GM12878 (cell line): ENCODE data around the gene OR10A3. TPM values are rescaled to one million over a fixed set of nuclear protein-coding genes. Genes with fewer than 3 reads are reported as not detected.

Experiments
- ATAC-seq: fragments of 200-7000 bp; cut with Tn5 transposase; 3 replicates; pipeline ENCODE4 v1.9.1; 2020; ENCODE audit warnings: mild to moderate bottlenecking, moderate library complexity
- BruUV-seq: library from RNA; stranded (reverse); fragments of 400-500 nt; replicated peaks from 2 replicates; lab custom pipeline; 2021; lab: Mats Ljungman, UMichigan
- CTCF ChIA-PET: fragments of 300-600 bp; sonication (Branson Sonifier 250); formaldehyde crosslinking; extraction: SDS; loops from one replicate; lab custom pipeline; 2021; ENCODE audit warnings: inconsistent platforms; lab: Yijun Ruan, JAX
- POLR2A ChIA-PET: fragments of 350-600 bp; formaldehyde crosslinking; extraction: SDS; loops from one replicate; lab custom pipeline; 2021; ENCODE audit warnings: inconsistent platforms; lab: Charles Lee
- RAD21 ChIA-PET: fragments of 300-600 bp; sonication (Branson Sonifier 250); formaldehyde crosslinking; loops from one replicate; lab custom pipeline; 2023; ENCODE audit warnings: antibody characterized with exemption; ENCODE audit not compliant: unreplicated experiment; lab: Charles Lee
- SMC1A ChIA-PET: fragments of 300-600 bp; sonication (Branson Sonifier 250); formaldehyde crosslinking; loops from one replicate; lab custom pipeline; 2023; ENCODE audit not compliant: unreplicated experiment, uncharacterized antibody; lab: Charles Lee
- DNase-seq: peaks from one replicate; pipeline ENCODE4 v3.0.0-alpha.2; 2011; ENCODE audit warnings: low read depth, low spot score
- FAIRE-seq: peaks from 3 replicates; lab custom pipeline; 2011; peaks lifted over from hg19 to GRCh38; lab: Jason Lieb, UNC
- H2AFZ ChIP-seq: 2 replicates; pipeline ENCODE4 v1.6.0; 2011; ENCODE audit warnings: low read depth, low read length, control low read depth; ENCODE audit not compliant: control insufficient read depth
- H3K27ac ChIP-seq: 2 replicates; pipeline ENCODE4 v1.5.1; 2011; ENCODE audit warnings: control low read depth; ENCODE audit not compliant: control insufficient read depth, insufficient read depth
- H3K27me3 ChIP-seq, 2 experiments: replicated peaks in 1 of 2; 2 replicates each; pipeline versions ENCODE4 v1.6.0 to v1.6.1; 2011; ENCODE audit warnings: low read length in 1 of 2; ENCODE audit not compliant: control insufficient read depth in 2 of 2, insufficient read depth in 2 of 2
- H3K36me3 ChIP-seq, 2 experiments: 2 replicates each; pipeline ENCODE4 v1.5.1; 2011; ENCODE audit warnings: low read length in 1 of 2; ENCODE audit not compliant: control insufficient read depth in 2 of 2, insufficient read depth in 2 of 2
- H3K4me1 ChIP-seq: 2 replicates; pipeline ENCODE4 v1.6.1; 2011; ENCODE audit warnings: mild to moderate bottlenecking, low read length, moderate library complexity, mixed read lengths; ENCODE audit not compliant: control insufficient read depth, insufficient read depth
- H3K4me2 ChIP-seq: 2 replicates; pipeline ENCODE4 v1.6.0; 2011; ENCODE audit warnings: control low read depth; ENCODE audit not compliant: control insufficient read depth, insufficient read depth
- H3K4me3 ChIP-seq: fragments of 200-600 bp; sonication (generic); 2 replicates; pipeline ENCODE4 v1.5.1; 2016
- H3K79me2 ChIP-seq: 2 replicates; pipeline ENCODE4 v1.6.0; 2011; ENCODE audit warnings: low read length; ENCODE audit not compliant: control insufficient read depth, insufficient read depth
- H3K9ac ChIP-seq: 2 replicates; pipeline ENCODE4 v1.8.0; 2011; ENCODE audit warnings: low read length, control low read depth, mixed read lengths; ENCODE audit not compliant: control insufficient read depth, insufficient read depth
- H3K9me3 ChIP-seq: replicated peaks from 3 replicates; pipeline ENCODE4 v1.5.1; 2011; ENCODE audit warnings: mild to moderate bottlenecking, low read length; ENCODE audit not compliant: control insufficient read depth, insufficient read depth
- H4K20me1 ChIP-seq: 2 replicates; pipeline ENCODE4 v1.6.0; 2011; ENCODE audit not compliant: control insufficient read depth, insufficient read depth
- BCL11A ChIP-seq: IDR thresholded peaks from 2 replicates; pipeline ENCODE4 v1.6.1; 2011; ENCODE audit warnings: low read depth, low read length
- CHD2 ChIP-seq: IDR thresholded peaks from 2 replicates; pipeline ENCODE4 v1.6.1; 2011; ENCODE audit warnings: low read depth, low read length, improper control_type of control experiment, borderline replicate concordance
- CHD4 ChIP-seq: fragments of 200-600 bp; sonication (generic); IDR thresholded peaks from 2 replicates; pipeline ENCODE4 v1.6.1; 2016; ENCODE audit warnings: mild to moderate bottlenecking
- E2F8 ChIP-seq: fragments of 450-650 bp; IDR thresholded peaks from 2 replicates; pipeline ENCODE4 v1.6.1; 2018; ENCODE audit warnings: mild to moderate bottlenecking, low read depth, moderate library complexity; ENCODE audit not compliant: partially characterized antibody
- ELK1 ChIP-seq: IDR thresholded peaks from 2 replicates; pipeline ENCODE4 v1.6.1; 2012; ENCODE audit warnings: low read depth, low read length, improper control_type of control experiment
- IRF4 ChIP-seq: IDR thresholded peaks from 2 replicates; pipeline ENCODE4 v1.6.1; 2011; ENCODE audit warnings: low read depth, low read length
- MEF2A ChIP-seq: IDR thresholded peaks from 2 replicates; pipeline ENCODE4 v1.6.1; 2011; ENCODE audit warnings: low read depth, mild to moderate bottlenecking, low read length, moderate library complexity; ENCODE audit not compliant: insufficient read depth
- MLLT1 ChIP-seq: fragments of 450-650 bp; IDR thresholded peaks from 2 replicates; pipeline ENCODE4 v1.6.1; 2016; ENCODE audit warnings: mild to moderate bottlenecking
- MYB ChIP-seq: fragments of 150-350 bp; IDR thresholded peaks from 2 replicates; pipeline ENCODE4 v1.6.1; 2014; ENCODE audit warnings: mild to moderate bottlenecking, low read depth, low read length, borderline replicate concordance
- PML ChIP-seq: IDR thresholded peaks from 2 replicates; pipeline ENCODE4 v1.6.1; 2012; ENCODE audit warnings: low read length, inconsistent platforms
- RELB ChIP-seq: fragments of 450-650 bp; IDR thresholded peaks from 2 replicates; pipeline ENCODE4 v1.6.1; 2017; ENCODE audit warnings: low read depth, mild to moderate bottlenecking, moderate library complexity
- TARDBP ChIP-seq: IDR thresholded peaks from 2 replicates; pipeline ENCODE4 v1.6.1; 2016; ENCODE audit warnings: borderline replicate concordance
- WRNIP1 ChIP-seq: IDR thresholded peaks from 2 replicates; pipeline ENCODE4 v1.6.1; 2011; ENCODE audit warnings: low read depth, low read length, improper control_type of control experiment, borderline replicate concordance
- YY1 ChIP-seq: IDR thresholded peaks from 2 replicates; pipeline ENCODE4 v1.6.1; 2011; ENCODE audit warnings: low read depth, mild to moderate bottlenecking, low read length
- ZBTB33 ChIP-seq: fragments of 450-650 bp; IDR thresholded peaks from 2 replicates; pipeline ENCODE4 v1.6.1; 2017; ENCODE audit warnings: mild to moderate bottlenecking
- WGBS: methylation state at CpG from one replicate; pipeline ENCODE4 v1.1.6; 2016; ENCODE audit warnings: low lambda C conversion rate; ENCODE audit not compliant: insufficient replicate concordance, insufficient coverage; ENCODE audit errors: missing lambda C conversion rate; 5-methylcytosine and 5-hydroxymethylcytosine counted together
- in situ Hi-C: fragments of 300-500 bp; cut with MboI; formaldehyde crosslinking; loops from 9 replicates; pipeline ENCODE4 v1.14.3; 2018; ENCODE audit warnings: mixed read lengths
- intact Hi-C: fragments of 100-400 bp; cut with micrococcal nuclease; formaldehyde crosslinking; loops from one replicate; pipeline ENCODE4 v1.14.2; 2022; ENCODE audit not compliant: unreplicated experiment
- polyA plus RNA-seq, 11 experiments: library from polyadenylated mRNA; depleted of rRNA in 4 of 11; unstranded in 6 of 11; stranded (reverse) in 5 of 11; fragments of >200 nt; fragmentation: Nextera tagmentation in 4 of 11; fragmentation: Illumina TruSeq in 1 of 11; extraction: Ambion mirVana in 4 of 11; extraction: Trizol in 1 of 11; gene quantifications; 1 replicate in 1 of 11; 2 replicates in 10 of 11; pipeline versions ENCODE4 v1.2.1 to v1.2.3, GENCODE V29; 2011 to 2016; ENCODE audit warnings: inconsistent platforms in 2 of 11, missing spikeins in 2 of 11, low read depth in 1 of 11
- total RNA-seq, 4 experiments: library from RNA; depleted of rRNA in 3 of 4; stranded (reverse); fragments of >200 nt in 3 of 4; fragmentation: Illumina TruSeq in 1 of 4; extraction: Trizol in 1 of 4; gene quantifications; 2 replicates each; pipeline versions ENCODE4 v1.2.1 to v1.2.3, GENCODE V29; 2013 to 2021

The OR10A3 gene
- total and polyA plus RNA-seq, 10 of the 15 experiments (the other 5 are each of a cell fraction or from before 2014, with no cell fraction given), result 0.04 TPM; not detected in 9

GRCh38 chr11:7974668-7975067 lies 33.2 kb upstream of the OR10A3 start:
- POLR2A ChIA-PET, result no interaction called here
- no peak overlapping the region for H3K9ac ChIP-seq
- intact Hi-C loops (no loop called here), in situ Hi-C loops (no loop called here)
- SMC1A ChIA-PET, result interaction anchor here (1.0 to 2.2 kb wide), 3 partner anchors 11 to 84 kb away, joined by 3 to 10 read pairs (median 5); partner anchors contain the start of gene EIF3F
- RAD21 ChIA-PET, result interaction anchor here (2.2 kb wide), 1 partner anchor 12 kb away, joined by 13 read pairs; the partner anchor contains the start of gene EIF3F
- no peak overlapping the region for H3K4me2 ChIP-seq
- H3K79me2 ChIP-seq, result no peaks in the 10 kb centered on the region
- FAIRE-seq (no peak), DNase-seq (no peak), ATAC-seq (no peak)
- no peak overlapping the region for H3K27ac ChIP-seq
- H3K9me3 ChIP-seq, result no peaks in the 10 kb centered on the region
- WGBS, result 42% methylated on average over 2 of the region's 2 CpGs
- no peak overlapping the region for H2AFZ ChIP-seq
- no peaks in the 10 kb centered on the region for H3K4me1 ChIP-seq
- no peaks in the 10 kb centered on the region for H4K20me1 ChIP-seq
- no peaks in the 10 kb centered on the region for H3K27me3 ChIP-seq
- no peaks in the 10 kb centered on the region for H3K36me3 ChIP-seq
- CTCF ChIA-PET, result interaction anchor here (1.2 to 3.5 kb wide), 2 partner anchors 12 to 82 kb away, joined by 3 to 15 read pairs; partner anchors contain the start of gene EIF3F
- no peak overlapping the region for H3K4me3 ChIP-seq
- no TSS peak for BruUV-seq
- TF ChIP-seq CHD4 (no peak), TARDBP (no peak), WRNIP1 (no peak), RELB (no peak), BCL11A (no peak), MYB (no peak), MLLT1 (no peak), IRF4 (no peak), ELK1 (no peak), E2F8 (no peak), PML (no peak), MEF2A (no peak), YY1 (no peak), ZBTB33 (no peak), CHD2 (no peak)
